HG03060 (cell line): Measurements from ENCODE around the gene TRIM24.
"Not testable (repeated sequence)": the region's sequence is repeated elsewhere in the genome, so short reads cannot be mapped to it uniquely, and the experiment has no call there.

Experiments
- ATAC-seq: cut with Tn5 transposase; IDR thresholded peaks from one replicate; pipeline ENCODE4 v1.9.1; 2021; ENCODE audit warnings: low read depth, moderate number of reproducible peaks; ENCODE audit not compliant: unreplicated experiment

The TRIM24 gene

GRCh38 chr7:138459413-138460175 lies 465 bp upstream of the TRIM24 start:
- peak; percentile 93 for ATAC-seq

DNA sequence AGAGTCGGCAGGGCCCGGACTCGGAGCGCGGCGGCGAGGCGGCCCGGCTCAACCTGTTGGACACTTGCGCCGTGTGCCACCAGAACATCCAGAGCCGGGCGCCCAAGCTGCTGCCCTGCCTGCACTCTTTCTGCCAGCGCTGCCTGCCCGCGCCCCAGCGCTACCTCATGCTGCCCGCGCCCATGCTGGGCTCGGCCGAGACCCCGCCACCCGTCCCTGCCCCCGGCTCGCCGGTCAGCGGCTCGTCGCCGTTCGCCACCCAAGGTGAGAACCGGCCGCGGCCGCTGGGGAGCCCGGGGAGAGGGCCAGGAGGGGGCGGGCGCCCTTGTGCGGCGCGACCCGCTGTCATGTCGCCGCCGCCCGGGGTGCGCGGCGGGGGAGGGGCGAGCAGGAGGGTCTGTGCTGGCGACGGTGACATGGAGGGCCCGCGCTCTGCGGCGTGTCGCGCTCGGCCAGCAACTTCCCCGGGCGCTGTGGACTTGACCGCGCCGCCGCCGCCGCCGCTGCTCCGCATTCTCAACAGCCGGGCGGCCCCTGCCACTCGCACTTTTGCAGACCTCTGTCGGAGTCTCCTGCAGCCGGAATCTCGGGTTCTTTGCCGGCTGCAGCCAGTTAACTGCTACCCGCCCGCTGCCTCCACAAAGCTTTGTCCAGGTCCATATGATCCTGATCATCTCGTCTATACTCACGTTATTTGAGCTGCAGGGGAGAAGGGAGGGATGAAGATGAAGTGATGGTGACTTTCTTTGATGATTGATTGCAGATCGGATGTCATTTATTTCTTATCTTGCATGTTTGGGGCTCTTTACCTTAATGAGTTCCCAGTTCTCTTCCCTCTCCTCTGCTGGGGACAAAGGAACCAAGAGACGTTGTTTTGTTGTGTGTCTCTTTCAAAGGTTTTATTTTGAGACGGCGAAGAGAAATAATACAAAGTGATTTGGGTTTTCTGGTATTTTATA lies 869 bp downstream of the TRIM24 start:
- peak; percentile 5 for ATAC-seq

GRCh38 chr7:138463291-138463618 lies 3.2 kb downstream of the TRIM24 start:
- ATAC-seq, result not testable (repeated sequence)

- no peak for ATAC-seq
Observed at GRCh38 chr7:138465046-138465445, 5.0 kb downstream of the TRIM24 start.

GRCh38 chr7:138466069-138466756 lies 6.2 kb downstream of the TRIM24 start:
- peak; percentile 48 for ATAC-seq

GRCh38 chr7:138468244-138469123 lies 8.4 kb downstream of the TRIM24 start:
- no peak for ATAC-seq

DNA sequence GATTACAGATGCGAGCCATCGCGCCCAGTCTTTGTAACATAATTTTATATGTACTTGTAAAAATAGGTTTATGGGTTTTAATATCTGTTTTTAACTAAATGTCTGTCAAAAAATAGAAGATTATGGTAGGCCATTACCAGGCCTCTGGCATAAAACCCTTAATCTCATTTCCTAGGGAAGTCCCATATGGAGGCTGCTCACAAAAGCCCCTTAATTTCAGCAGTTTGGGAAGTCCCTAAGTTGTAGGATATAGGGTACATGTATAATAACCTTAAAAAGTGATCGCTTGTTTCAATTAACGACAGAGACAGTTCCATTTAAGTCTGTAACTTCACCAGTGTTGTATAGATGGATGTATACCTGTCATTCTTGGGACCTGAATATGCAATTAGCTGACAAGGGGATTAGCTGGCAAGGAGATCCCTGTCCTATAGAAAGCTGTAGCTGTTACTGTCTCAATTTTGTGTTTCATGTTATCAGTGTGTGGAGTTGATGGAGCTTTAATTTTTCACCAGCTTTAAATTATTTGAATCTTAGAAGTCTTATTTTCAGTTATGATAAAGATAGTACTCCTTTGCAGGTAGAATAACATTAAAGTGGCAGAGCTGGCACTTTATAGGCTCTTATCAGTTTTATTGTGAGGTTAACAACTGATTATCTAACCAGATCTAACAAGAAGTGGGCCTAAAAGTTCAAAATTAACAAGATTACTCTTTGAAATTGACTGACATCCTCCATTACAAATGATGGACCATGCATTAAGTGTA lies 10.5 kb downstream of the TRIM24 start:
- ATAC-seq, result no peak

DNA sequence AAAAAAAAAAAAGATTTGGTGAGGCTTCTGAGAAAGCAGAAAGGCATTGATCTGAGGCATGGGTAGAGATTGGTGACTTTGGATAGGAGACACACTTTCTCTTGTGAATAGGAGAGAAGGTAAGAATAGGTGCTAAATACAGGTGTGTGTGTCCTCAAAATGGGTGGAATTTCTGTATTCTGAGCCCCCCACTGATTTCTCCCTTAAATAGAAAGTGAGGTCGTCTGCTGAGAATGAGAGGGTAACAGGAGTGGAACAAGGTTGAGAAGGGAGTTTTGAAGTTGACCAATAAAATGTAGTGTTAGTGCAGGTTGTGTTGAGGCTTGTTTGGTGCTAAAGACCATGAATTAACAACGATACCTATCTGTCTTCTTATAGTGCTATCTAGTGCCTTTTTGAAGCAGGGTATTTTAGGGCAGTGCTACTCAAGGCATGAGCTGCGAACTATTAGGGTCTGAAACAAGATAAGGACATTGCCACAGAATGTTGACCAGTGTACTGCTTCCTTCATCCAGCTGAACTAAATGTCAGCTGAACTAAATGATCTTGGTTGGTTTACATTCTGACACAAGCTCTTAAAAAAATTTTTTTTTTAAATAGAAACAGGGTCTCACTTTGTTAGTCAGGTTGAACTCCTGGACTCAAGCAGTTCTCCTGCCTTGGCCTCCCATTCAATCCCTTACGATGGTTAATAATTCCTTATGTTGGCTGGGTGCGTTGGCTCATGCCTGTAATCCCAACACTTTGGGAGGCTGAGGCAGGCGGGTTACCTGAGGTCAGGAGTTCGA lies 12.4 kb downstream of the TRIM24 start:
- no peak for ATAC-seq

- ATAC-seq, result no peak
Observed at GRCh38 chr7:138475377-138475776, 15.3 kb downstream of the TRIM24 start.

- ATAC-seq, result no peak
Observed at GRCh38 chr7:138477081-138477578, 17.1 kb downstream of the TRIM24 start.

- no peak for ATAC-seq
Observed at GRCh38 chr7:138477581-138477980, 17.5 kb downstream of the TRIM24 start.

DNA sequence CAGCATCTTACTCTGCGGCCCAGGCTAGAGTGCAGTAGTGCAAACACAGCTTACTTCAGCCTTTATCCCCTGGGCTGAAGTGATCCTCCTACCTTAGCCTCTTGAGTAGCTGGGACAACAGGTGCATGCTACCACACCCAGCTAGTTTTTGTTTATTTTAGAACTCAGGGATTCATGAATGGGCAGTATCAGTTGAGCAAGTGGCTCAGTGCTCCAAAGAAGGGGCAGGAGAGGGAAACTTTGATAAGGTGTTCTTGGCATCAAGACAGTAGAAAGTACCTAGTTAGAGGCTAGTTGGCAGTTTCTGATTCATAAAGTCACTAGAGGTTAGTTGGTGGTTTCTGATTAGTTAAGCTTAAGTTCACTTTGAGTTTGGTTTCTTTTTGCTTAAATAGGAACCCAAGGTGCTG lies 18.4 kb downstream of the TRIM24 start:
- peak; percentile 65 for ATAC-seq

- no peak for ATAC-seq
Observed at GRCh38 chr7:138480527-138480926, 20.5 kb downstream of the TRIM24 start.

DNA sequence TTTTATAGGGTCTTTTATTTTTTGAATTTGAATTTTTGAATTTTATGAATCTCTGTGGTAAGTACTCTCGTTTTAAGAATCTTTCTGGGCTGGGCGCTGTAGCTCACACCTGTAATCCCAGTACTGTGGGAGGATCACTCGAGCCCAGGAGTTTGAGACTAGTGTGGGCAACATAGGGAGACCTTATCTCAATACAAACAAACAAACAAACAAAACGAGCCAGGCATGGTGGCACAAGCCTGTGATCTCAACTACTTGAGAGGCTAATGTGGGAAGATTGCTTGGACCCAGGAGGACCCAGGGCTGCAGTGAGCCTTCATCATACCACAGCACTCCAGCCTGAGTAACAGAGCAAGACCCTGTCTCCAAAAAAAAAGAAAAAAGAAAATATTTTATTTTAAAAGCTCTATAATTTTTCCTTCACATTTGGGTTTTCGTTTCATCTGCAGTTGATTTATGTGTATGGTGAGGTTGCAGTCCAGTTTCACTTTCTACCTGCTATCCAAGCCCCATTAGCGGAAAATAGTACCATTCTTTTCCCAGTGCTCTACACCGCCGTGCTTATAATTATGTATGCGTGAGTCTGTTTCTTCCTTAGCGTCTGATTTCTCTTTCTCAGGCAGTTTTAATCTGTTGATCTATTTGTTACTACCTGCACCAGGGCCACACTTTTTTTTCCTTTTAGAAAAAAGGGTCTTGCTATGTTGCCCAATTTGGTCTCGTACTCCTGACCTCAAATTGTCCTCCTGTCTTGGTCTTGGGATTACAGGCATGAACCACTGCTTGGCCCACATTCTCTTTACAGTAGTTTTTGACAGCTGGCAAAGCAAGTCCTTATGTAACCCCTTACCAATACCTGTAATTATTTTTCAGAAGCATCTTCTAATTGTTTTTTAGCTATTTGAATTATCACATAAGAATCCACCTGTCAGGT lies 21.7 kb downstream of the TRIM24 start:
- ATAC-seq, result no peak

DNA sequence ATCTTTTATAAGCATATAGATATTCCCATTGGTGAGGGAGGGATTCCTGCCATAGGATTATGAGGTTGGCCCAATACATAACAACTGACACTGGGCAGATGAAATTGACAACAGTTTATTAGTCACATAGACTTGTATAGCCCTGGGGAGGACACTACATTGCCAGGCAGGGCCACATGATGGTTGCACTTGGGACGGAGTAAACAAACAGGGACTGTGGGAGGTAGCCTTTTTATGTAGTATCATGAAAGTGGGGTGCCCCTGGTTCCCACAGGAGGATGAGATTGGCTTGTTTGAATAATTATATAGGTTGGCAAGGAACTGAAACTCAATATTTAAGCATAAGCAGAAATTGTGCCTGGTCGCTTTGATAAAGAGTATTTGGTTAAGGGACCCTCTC lies 23.5 kb downstream of the TRIM24 start:
- no peak for ATAC-seq

DNA sequence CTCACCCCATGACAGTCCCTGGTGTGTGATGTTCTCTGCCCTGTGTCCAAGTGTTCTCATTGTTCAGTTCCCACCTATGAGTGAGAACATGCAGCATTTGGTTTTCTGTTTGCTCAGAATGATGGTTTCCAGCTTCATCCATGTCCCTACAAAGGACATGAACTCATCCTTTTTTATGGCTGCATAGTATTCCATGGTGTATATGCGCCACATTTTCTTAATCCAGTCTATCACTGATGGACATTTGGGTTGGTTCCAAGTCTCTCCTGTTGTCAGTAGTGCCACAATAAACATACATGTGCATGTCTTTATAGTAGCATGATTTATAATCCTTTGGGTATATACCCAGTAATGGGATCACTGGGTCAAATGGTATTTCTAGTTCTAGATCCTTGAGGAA lies 25.4 kb downstream of the TRIM24 start:
- ATAC-seq, result not testable (repeated sequence)

DNA sequence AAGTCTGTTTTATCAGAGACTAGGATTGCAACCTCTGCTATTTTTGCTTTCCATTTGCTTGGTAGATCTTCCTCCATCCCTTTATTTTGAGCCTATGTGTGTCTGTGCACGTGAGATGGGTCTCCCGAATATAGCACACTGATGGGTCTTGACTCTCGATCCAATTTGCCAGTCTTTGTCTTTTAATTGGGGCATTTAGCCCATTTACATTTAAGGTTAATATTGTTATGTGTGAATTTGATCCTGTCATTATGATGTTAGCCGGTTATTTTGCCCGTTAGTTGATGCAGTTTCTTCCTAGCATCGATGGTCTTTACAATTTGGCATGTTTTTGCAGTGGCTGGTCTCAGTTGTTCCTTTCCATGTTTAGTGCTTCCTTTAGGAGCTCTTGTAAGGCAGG lies 29.1 kb downstream of the TRIM24 start:
- not testable (repeated sequence) for ATAC-seq
